ENCODE measurements around the gene TMED5.

DNA sequence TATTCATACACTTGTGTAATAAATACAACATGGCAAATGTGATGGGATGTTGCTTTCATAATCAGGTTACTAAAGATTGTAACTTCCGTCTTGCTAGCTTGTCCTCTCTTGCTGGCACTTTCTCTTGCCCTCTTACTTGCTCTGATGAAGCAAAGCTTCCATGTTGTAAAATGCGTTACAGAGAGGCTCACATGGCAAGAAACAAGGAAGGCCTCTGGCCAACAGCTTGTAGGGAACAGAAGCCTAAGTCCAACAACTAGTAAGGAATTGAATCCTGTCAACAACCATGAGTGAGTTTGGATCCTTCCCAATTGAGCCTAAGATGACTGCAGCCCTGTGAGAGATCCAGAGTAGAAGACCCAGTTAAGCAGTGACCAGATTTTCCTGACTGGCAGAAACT is 15.4 kb downstream of the TMED5 start:
- no peak for TF ChIP-seq EZH2phosphoT487 (conservative IDR thresholded peaks at IDR 0.05; ENCODE audit: low read length)
- TF ChIP-seq, protein P1, sequence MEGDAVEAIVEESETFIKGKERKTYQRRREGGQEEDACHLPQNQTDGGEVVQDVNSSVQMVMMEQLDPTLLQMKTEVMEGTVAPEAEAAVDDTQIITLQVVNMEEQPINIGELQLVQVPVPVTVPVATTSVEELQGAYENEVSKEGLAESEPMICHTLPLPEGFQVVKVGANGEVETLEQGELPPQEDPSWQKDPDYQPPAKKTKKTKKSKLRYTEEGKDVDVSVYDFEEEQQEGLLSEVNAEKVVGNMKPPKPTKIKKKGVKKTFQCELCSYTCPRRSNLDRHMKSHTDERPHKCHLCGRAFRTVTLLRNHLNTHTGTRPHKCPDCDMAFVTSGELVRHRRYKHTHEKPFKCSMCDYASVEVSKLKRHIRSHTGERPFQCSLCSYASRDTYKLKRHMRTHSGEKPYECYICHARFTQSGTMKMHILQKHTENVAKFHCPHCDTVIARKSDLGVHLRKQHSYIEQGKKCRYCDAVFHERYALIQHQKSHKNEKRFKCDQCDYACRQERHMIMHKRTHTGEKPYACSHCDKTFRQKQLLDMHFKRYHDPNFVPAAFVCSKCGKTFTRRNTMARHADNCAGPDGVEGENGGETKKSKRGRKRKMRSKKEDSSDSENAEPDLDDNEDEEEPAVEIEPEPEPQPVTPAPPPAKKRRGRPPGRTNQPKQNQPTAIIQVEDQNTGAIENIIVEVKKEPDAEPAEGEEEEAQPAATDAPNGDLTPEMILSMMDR (IDR thresholded peaks at IDR 0.05; ENCODE audit: insufficient read depth, low read length, poor library complexity, severe bottlenecking) = no peak
